ENCODE measurements around the gene SALL1.

DNA sequence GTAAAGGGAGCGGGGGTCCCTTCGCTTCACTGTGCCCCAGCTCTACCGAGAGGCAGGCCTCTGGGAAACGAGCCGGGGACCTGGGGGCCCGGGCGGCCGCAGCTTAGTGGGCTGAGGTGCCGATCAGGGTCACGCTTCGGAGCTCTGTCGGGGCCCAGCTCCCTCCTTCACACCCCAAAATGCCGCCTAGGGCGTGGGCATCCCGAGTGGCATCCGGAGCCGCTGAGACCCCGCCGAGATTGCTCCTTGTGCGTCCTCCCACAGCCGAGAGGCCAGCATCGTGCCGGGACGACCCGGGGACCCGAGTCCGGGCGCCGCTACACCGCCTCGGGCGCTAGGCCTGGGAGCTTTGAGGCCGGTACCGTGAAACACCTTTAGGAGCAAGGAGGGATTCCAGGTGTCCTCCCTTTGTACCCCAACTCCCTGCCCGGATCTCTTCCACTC, 1.3 kb downstream of the SALL1 start:
- TF ChIP-seq, protein P1, sequence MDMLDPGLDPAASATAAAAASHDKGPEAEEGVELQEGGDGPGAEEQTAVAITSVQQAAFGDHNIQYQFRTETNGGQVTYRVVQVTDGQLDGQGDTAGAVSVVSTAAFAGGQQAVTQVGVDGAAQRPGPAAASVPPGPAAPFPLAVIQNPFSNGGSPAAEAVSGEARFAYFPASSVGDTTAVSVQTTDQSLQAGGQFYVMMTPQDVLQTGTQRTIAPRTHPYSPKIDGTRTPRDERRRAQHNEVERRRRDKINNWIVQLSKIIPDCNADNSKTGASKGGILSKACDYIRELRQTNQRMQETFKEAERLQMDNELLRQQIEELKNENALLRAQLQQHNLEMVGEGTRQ (IDR thresholded peaks at IDR 0.05; ENCODE audit: low read length) = no peak
- TF ChIP-seq POLR2A (IDR thresholded peaks at IDR 0.05; ENCODE audit: control extremely low read depth in 1 of 2, low read depth in 2 of 2, low read length in 2 of 2) (no peak; a peak in 1 of 3 replicates), GABPA (IDR thresholded peaks at IDR 0.05; ENCODE audit: borderline replicate concordance, insufficient read depth, low read length) (no peak), EGR1 (IDR thresholded peaks at IDR 0.05; ENCODE audit: borderline replicate concordance, low read depth, low read length) (no peak)

Measured in H1 (cell line).